Smooth muscle cell (in vitro differentiated cells): ENCODE results near the gene ADAMTS1. TPM values are rescaled to one million over a fixed set of nuclear protein-coding genes. Genes with fewer than 3 reads are reported as not detected.

Source experiments
- DNase-seq: peaks from one replicate; lab custom pipeline; 2025; ENCODE audit not compliant: unreplicated experiment; lab: John Stamatoyannopoulos, UW
- H2AFZ ChIP-seq: fragments of 200-600 bp; sonication (generic); 2 replicates; pipeline ENCODE4 v1.6.0; 2016; ENCODE audit warnings: antibody characterized with exemption, low read depth, mild to moderate bottlenecking
- H3F3A ChIP-seq: fragments of 200-600 bp; sonication (generic); 2 replicates; pipeline ENCODE4 v1.6.0; 2017; ENCODE audit warnings: antibody characterized with exemption, low read depth
- H3K27ac ChIP-seq: fragments of 200-600 bp; sonication (generic); 2 replicates; pipeline ENCODE4 v1.5.1; 2016; ENCODE audit warnings: low read depth, mild to moderate bottlenecking
- H3K27me3 ChIP-seq: fragments of 200-600 bp; sonication (generic); 2 replicates; pipeline ENCODE4 v1.6.1; 2016; ENCODE audit warnings: low read depth, mild to moderate bottlenecking
- H3K36me3 ChIP-seq: fragments of 200-600 bp; sonication (generic); 2 replicates; pipeline ENCODE4 v1.5.1; 2016; ENCODE audit warnings: low read depth
- H3K4me1 ChIP-seq: fragments of 200-600 bp; sonication (generic); 2 replicates; pipeline ENCODE4 v1.5.1; 2016; ENCODE audit warnings: low read depth
- H3K4me2 ChIP-seq: fragments of 200-600 bp; sonication (generic); 2 replicates; pipeline ENCODE4 v1.6.0; 2016; ENCODE audit warnings: mild to moderate bottlenecking
- H3K4me3 ChIP-seq: fragments of 200-600 bp; sonication (generic); 2 replicates; pipeline ENCODE4 v1.5.1; 2016; ENCODE audit warnings: mild to moderate bottlenecking
- H3K79me2 ChIP-seq: fragments of 200-600 bp; sonication (generic); 2 replicates; pipeline ENCODE4 v1.6.0; 2016; ENCODE audit warnings: low read depth, mild to moderate bottlenecking
- H3K9ac ChIP-seq: fragments of 200-600 bp; sonication (generic); 2 replicates; pipeline ENCODE4 v1.6.0; 2016; ENCODE audit warnings: low read depth
- H3K9me3 ChIP-seq: fragments of 200-600 bp; sonication (generic); replicated peaks from 2 replicates; pipeline ENCODE4 v1.5.1; 2016; ENCODE audit warnings: low read depth
- H4K20me1 ChIP-seq: fragments of 200-600 bp; sonication (generic); 2 replicates; pipeline ENCODE4 v1.6.0; 2016; ENCODE audit warnings: low read depth
- CTCF ChIP-seq: fragments of 200-600 bp; sonication (generic); IDR thresholded peaks from 2 replicates; pipeline ENCODE4 v1.5.1; 2017; ENCODE audit warnings: borderline replicate concordance, mild to moderate bottlenecking, antibody characterized with exemption; ENCODE audit not compliant: insufficient read depth, poor library complexity, severe bottlenecking
- WGBS: methylation state at CpG from one replicate; pipeline ENCODE4 v1.1.7; 2016; ENCODE audit warnings: low lambda C conversion rate; 5-methylcytosine and 5-hydroxymethylcytosine counted together
- polyA plus RNA-seq: library from polyadenylated mRNA; unstranded; fragments of >200 nt; fragmentation: Nextera tagmentation; extraction: Ambion mirVana; gene quantifications from 2 replicates; pipeline ENCODE4 v1.2.1, GENCODE V29; 2016
- total RNA-seq: library from RNA; depleted of rRNA; stranded (reverse); fragments of >200 nt; gene quantifications from 2 replicates; pipeline ENCODE4 v1.2.3, GENCODE V29; 2014

ADAMTS1 gene
- total and polyA plus RNA-seq, 2 experiments from 2014 or later = 181 to 264 TPM

DNA sequence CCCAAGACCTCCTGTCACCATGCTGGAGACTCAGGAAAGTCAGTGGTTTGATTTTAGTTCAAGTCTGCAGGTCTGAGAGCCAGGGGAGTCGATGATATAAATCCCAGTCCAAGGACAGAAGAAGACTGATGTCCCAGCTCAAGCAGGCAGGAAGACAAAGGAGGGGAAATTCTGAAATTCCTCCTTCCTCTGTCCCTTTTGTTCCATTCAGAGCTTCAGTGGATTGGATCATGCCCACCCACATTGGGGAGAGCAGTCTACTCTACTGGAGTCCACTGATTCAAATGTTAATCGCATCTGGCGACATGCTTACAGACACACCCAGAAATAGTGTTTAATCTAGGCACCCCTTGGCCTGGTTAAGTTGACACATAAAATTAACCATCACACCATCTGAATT, 7.2 kb upstream of the ADAMTS1 start:
- Histone ChIP-seq H3K27me3 (no peaks in the 10 kb centered on the region), H4K20me1 (no peaks in the 10 kb centered on the region), H3K9me3 (no peaks in the 10 kb centered on the region), H3K79me2 (no peaks in the 10 kb centered on the region), H3K4me1 (peaks cover 6% of the 10 kb centered on the region), H3K9ac (no peak overlapping the region), H3F3A (peaks cover 4% of the 10 kb centered on the region), H3K36me3 (no peaks in the 10 kb centered on the region), H2AFZ (peak overlapping the region; percentile 31), H3K4me2 (no peak overlapping the region), H3K4me3 (no peak overlapping the region), H3K27ac (no peak overlapping the region)
- WGBS = 90% methylated on average over 3 of the region's 3 CpGs
- no peak for TF ChIP-seq CTCF
- no peak for DNase-seq

DNA sequence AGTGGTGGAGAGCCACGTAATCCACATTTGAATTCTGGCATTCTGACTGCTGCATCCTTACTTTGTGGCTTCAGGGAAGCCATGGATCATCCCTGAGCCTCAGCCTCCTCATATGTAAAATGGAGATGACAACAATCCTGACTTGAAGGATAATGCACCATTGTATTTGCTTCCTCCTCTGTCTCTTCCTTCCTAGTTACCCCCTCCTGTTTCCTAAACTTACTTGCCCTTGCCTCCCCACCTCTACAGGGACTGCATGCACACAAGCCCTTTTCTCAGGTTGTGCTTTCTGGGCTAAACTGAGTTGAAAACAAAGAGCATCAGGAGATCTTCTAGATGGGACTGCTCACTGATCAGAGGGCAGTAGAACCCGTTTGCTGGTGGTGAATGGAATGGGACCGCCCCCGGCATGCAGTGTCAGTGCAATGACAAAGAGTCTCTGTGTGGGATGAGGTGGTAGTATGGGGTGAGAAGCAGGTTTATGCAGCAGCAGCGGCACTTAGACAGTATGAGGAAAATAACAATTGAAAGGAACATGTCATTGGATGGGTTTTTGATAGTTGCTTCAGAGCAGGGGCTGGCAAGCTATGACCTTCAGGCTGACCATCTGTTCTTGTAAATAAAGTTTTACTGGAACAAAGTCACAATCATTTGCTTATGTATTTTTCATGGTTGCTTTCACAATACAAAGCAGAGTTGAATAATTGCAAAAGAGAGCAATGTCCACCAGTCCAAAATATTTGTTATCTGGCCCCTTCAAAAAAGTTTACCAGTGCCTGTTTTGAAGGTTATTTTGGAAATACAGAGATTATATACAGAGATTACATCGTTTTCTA, 6.1 kb upstream of the ADAMTS1 start:
- H3K9ac ChIP-seq = no peak overlapping the region
- H4K20me1 ChIP-seq = no peaks in the 10 kb centered on the region
- H3K4me3 ChIP-seq = no peak overlapping the region
- peaks cover 8% of the 10 kb centered on the region for H3K4me1 ChIP-seq
- WGBS = 68% methylated on average over 6 of the region's 6 CpGs
- no peak overlapping the region for H3K27ac ChIP-seq
- no peaks in the 10 kb centered on the region for H3K27me3 ChIP-seq
- no peaks in the 10 kb centered on the region for H3K9me3 ChIP-seq
- H3F3A ChIP-seq = peaks cover 8% of the 10 kb centered on the region
- no peak for TF ChIP-seq CTCF
- no peak overlapping the region for H3K4me2 ChIP-seq
- no peak for DNase-seq
- H3K79me2 ChIP-seq = no peaks in the 10 kb centered on the region
- peak overlapping the region; percentile 75 for H2AFZ ChIP-seq
- no peaks in the 10 kb centered on the region for H3K36me3 ChIP-seq

DNA sequence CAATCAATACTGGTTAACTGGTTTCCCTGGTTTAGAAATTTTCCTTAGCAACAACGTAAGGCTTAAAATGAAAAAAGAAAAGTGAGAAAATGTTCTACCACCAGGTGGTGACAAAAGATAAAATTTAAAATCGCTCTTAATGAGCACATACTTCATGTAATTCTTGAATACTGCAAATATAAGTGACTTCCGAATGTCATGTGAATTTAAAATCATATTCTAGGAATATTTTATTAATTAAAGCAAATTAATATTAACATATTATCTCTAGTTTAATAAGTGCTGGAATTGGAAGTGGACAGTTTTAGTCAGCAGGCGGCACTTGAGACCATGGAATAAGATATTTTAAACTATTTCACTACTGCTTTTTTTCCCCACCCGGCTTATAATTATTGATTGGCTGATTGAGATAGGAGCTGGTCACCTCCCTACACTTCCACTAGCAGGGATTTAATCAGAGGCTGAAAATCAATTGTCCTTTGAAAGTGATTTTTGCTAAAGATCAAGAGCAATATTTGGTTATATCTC, 5.0 kb upstream of the ADAMTS1 start:
- H3K4me1 ChIP-seq = peaks cover 8% of the 10 kb centered on the region
- H3K4me2 ChIP-seq = peak overlapping the region; percentile 89
- H3K36me3 ChIP-seq = no peaks in the 10 kb centered on the region
- H3K27ac ChIP-seq = peak overlapping the region; percentile 48
- H3K9me3 ChIP-seq = no peaks in the 10 kb centered on the region
- DNase-seq = no peak
- no peaks in the 10 kb centered on the region for H3K27me3 ChIP-seq
- peak overlapping the region; percentile 95 for H2AFZ ChIP-seq
- H3K9ac ChIP-seq = peak overlapping the region; percentile 46
- H4K20me1 ChIP-seq = no peaks in the 10 kb centered on the region
- TF ChIP-seq CTCF = peak; percentile 78
- no peaks in the 10 kb centered on the region for H3K79me2 ChIP-seq
- H3F3A ChIP-seq = peaks cover 13% of the 10 kb centered on the region
- 24% methylated on average over 5 of the region's 5 CpGs for WGBS
- H3K4me3 ChIP-seq = peak overlapping the region; percentile 49
